Keratinocyte (primary cell): ENCODE measurements around the gene HIRA. TPM values are rescaled to one million over a fixed set of nuclear protein-coding genes. Genes with fewer than 3 reads are reported as not detected.

ENCODE experiments used
- DNase-seq: peaks from one replicate; pipeline ENCODE4 v3.0.0-alpha.2; 2011; ENCODE audit warnings: low read depth, missing footprints, low spot score
- FAIRE-seq: peaks from 2 replicates; lab custom pipeline; 2011; peaks lifted over from hg19 to GRCh38; lab: Jason Lieb, UNC
- H2AFZ ChIP-seq: 2 replicates; pipeline ENCODE4 v1.6.0; 2012; ENCODE audit warnings: low read length, control low read depth, inconsistent platforms; ENCODE audit not compliant: control insufficient read depth
- H3K27ac ChIP-seq: 2 replicates; pipeline ENCODE4 v1.5.1; 2011; ENCODE audit warnings: low read length; ENCODE audit not compliant: control insufficient read depth, insufficient read depth
- H3K27me3 ChIP-seq: 3 replicates; pipeline ENCODE4 v1.6.0; 2011; ENCODE audit warnings: low read length; ENCODE audit not compliant: control insufficient read depth, insufficient read depth; ENCODE audit errors: extremely low read depth
- H3K36me3 ChIP-seq, 2 experiments: 2 replicates in 1 of 2; 3 replicates in 1 of 2; pipeline ENCODE4 v1.5.1; 2011; ENCODE audit warnings: low read length in 2 of 2, mild to moderate bottlenecking in 1 of 2; ENCODE audit not compliant: control insufficient read depth in 2 of 2, insufficient read depth in 2 of 2; ENCODE audit errors: extremely low read depth in 1 of 2
- H3K4me1 ChIP-seq: 3 replicates; pipeline ENCODE4 v1.5.1; 2011; ENCODE audit warnings: low read length; ENCODE audit not compliant: control insufficient read depth, insufficient read depth; ENCODE audit errors: extremely low read depth
- H3K4me2 ChIP-seq: 3 replicates; pipeline ENCODE4 v1.6.0; 2011; ENCODE audit warnings: low read depth, low read length; ENCODE audit not compliant: control insufficient read depth, insufficient read depth; ENCODE audit errors: extremely low read depth
- H3K4me3 ChIP-seq, 3 experiments: fragments of 200-600 bp in 1 of 3; sonication (generic) in 1 of 3; 2 replicates in 2 of 3; 3 replicates in 1 of 3; pipeline ENCODE4 v1.5.1; 2011 to 2016; ENCODE audit warnings: low read length in 3 of 3, mild to moderate bottlenecking in 3 of 3, control low read depth in 2 of 3, inconsistent platforms in 1 of 3, low read depth in 1 of 3, mixed read lengths in 1 of 3, mixed run types in 1 of 3, moderate library complexity in 1 of 3; ENCODE audit not compliant: control insufficient read depth in 2 of 3, insufficient read depth in 2 of 3; ENCODE audit errors: extremely low read depth in 1 of 3
- H3K79me2 ChIP-seq: 2 replicates; pipeline ENCODE4 v1.6.0; 2012; ENCODE audit warnings: low read length; ENCODE audit not compliant: control insufficient read depth, insufficient read depth
- H3K9ac ChIP-seq: 3 replicates; pipeline ENCODE4 v1.6.0; 2011; ENCODE audit warnings: low read length; ENCODE audit not compliant: control insufficient read depth, insufficient read depth; ENCODE audit errors: extremely low read depth
- H3K9me1 ChIP-seq: 3 replicates; pipeline ENCODE4 v1.6.0; 2011; ENCODE audit warnings: low read length; ENCODE audit not compliant: control insufficient read depth, insufficient read depth; ENCODE audit errors: extremely low read depth
- H3K9me3 ChIP-seq: 2 replicates; pipeline ENCODE4 v1.5.1; 2012; ENCODE audit warnings: low read depth, low read length; ENCODE audit not compliant: control insufficient read depth
- H4K20me1 ChIP-seq: 3 replicates; pipeline ENCODE4 v1.6.0; 2011; ENCODE audit warnings: low read length; ENCODE audit not compliant: control insufficient read depth, insufficient read depth; ENCODE audit errors: extremely low read depth
- EZH2 ChIP-seq: IDR thresholded peaks from one replicate; pipeline ENCODE4 v1.6.1; 2012; ENCODE audit warnings: inconsistent platforms, mild to moderate bottlenecking, low read length, moderate library complexity
- dilution Hi-C: fragments of 300-500 bp; cut with MboI; formaldehyde crosslinking; loops from one replicate; pipeline ENCODE4 v1.7.0; 2020; ENCODE audit warnings: low sequenced_read_pairs; ENCODE audit not compliant: extremely low pct_ligation_motif_present
- polyA plus RNA-seq, 5 experiments: library from polyadenylated mRNA; depleted of rRNA in 3 of 5; stranded (reverse) in 3 of 5; stranded (forward) in 1 of 5; unstranded in 1 of 5; fragments of >200 nt; gene quantifications; 1 replicate in 1 of 5; 2 replicates in 3 of 5; 3 replicates in 1 of 5; pipeline versions ENCODE4 v1.2.1 to v1.2.3, GENCODE V29; 2011 to 2012; ENCODE audit warnings: missing spikeins in 2 of 5, low read depth in 1 of 5, low replicate concordance in 1 of 5
- TF ChIP-seq, protein P1 (sequence below), 3 experiments: IDR thresholded peaks in 1 of 3; conservative IDR thresholded peaks in 1 of 3; optimal IDR thresholded peaks in 1 of 3; 2 replicates in 2 of 3; 3 replicates in 1 of 3; pipeline versions ENCODE3 to v1.5.1; 2011; ENCODE audit warnings: low read length in 3 of 3, mild to moderate bottlenecking in 3 of 3, moderate library complexity in 2 of 3, control low read depth in 1 of 3, inconsistent platforms in 1 of 3; ENCODE audit not compliant: insufficient read depth in 2 of 3; ENCODE audit errors: extremely low read depth in 1 of 3

The HIRA gene
- polyA plus RNA-seq, 1 donor (not counting 4 experiments of a cell fraction or from before 2014, with no cell fraction given), result 16.7 TPM

DNA sequence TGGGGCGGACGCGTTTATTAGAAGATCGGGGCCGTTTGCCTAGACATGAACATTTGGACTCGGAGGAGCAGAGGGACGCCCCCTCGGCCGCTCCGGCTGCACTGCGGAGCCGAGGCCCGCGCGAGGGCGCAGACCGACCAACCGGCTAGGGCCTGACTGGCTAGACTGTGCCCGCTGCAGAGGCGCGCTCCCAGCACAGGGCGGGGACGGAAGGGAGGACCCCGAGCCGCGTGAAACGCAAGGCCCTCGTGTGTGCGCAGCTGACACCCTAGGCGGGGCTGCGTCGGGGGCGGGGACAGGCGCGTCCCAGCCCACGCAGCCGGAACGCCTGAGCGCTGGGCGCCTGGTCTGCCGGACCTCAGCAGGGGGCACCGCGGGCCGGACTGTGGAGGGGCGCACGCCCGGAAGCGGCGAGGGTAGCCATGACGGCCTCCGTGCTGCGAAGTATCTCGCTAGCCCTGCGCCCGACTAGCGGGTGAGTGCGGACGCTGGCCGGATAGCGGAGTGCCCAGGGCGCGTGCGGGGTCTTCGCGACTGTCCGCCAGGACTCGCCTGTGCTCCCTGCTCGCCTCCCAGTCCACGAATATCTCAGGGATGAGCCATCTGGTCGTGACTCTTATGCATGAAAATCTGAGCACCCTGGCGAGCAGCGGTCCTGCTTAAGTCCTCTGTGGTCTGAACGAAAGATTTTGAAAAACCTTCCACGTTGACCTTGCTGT lies 759 bp upstream of the HIRA start, which contains the start of gene MRPL40:
Gene MRPL40, plus strand, starts transcription at position 413 of the 719 bp plus-strand sequence. Its CDS starts 10 bp downstream, at position 423.
- FAIRE-seq, result no peak

DNA sequence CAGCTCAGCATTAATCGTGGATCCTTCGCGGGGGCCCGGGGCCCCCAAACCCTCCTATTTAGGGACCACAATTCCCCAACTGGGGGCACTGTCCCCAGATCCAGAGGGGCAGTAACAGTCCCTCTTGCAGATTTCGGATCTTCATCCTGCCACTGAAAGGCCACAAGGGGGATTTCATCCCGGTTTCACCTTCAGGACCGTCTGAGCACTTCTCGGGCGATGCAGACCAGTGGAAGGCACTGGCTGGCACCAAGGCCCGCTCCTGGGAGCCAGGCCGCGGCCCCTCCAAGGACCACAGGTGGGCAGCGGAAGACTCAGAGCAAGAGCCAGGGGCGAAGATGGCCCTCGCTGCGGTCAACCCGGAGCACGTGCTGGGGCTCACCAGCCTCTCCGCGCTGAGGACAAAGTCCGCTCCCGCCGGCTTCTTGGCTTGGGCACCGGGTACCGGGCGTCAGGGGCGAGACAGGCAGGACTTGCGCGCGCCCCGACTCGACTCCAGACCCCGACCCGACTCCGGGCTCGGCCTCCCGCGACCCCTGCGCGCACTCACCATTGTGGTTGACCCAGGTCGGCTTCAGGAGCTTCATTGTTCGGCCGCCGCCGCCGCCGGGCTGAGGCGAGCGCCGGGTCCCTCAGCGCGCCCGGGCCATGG lies 517 bp downstream of the HIRA start:
- dilution Hi-C loops, result no loop called here
- TF ChIP-seq, protein P1, sequence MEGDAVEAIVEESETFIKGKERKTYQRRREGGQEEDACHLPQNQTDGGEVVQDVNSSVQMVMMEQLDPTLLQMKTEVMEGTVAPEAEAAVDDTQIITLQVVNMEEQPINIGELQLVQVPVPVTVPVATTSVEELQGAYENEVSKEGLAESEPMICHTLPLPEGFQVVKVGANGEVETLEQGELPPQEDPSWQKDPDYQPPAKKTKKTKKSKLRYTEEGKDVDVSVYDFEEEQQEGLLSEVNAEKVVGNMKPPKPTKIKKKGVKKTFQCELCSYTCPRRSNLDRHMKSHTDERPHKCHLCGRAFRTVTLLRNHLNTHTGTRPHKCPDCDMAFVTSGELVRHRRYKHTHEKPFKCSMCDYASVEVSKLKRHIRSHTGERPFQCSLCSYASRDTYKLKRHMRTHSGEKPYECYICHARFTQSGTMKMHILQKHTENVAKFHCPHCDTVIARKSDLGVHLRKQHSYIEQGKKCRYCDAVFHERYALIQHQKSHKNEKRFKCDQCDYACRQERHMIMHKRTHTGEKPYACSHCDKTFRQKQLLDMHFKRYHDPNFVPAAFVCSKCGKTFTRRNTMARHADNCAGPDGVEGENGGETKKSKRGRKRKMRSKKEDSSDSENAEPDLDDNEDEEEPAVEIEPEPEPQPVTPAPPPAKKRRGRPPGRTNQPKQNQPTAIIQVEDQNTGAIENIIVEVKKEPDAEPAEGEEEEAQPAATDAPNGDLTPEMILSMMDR (optimal IDR thresholded peaks at IDR 0.05 in 1 of 3, IDR thresholded peaks at IDR 0.05 in 1 of 3, conservative IDR thresholded peaks at IDR 0.05 in 1 of 3; ENCODE audit: extremely low read depth in 1 of 3, insufficient read depth in 2 of 3, low read length in 3 of 3), result peak in 1 of 3 experiments; percentile 13
- TF ChIP-seq EZH2, result no peak
- peak overlapping the region; percentile 92 to 96 (median 95) for H3K4me3 ChIP-seq
- peaks cover 2% of the 10 kb centered on the region for H3K9me1 ChIP-seq
- H3K9ac ChIP-seq, result peak overlapping the region; percentile 88
- DNase-seq (no peak), FAIRE-seq (no peak)
- peaks cover 25% of the 10 kb centered on the region for H3K4me1 ChIP-seq
- H2AFZ ChIP-seq, result no peak overlapping the region
- H3K27ac ChIP-seq, result peak overlapping the region; percentile 69
- H3K9me3 ChIP-seq, result no peaks in the 10 kb centered on the region
- H3K79me2 ChIP-seq, result peaks cover 51% of the 10 kb centered on the region
- H4K20me1 ChIP-seq, result peaks cover 20% of the 10 kb centered on the region
- H3K36me3 ChIP-seq, result peaks cover 4 to 26% of the 10 kb centered on the region in 2 experiments
- H3K4me2 ChIP-seq, result peak overlapping the region; percentile 96
- no peaks in the 10 kb centered on the region for H3K27me3 ChIP-seq

More for the DNA sequence above, 759 bp upstream of the HIRA start, which contains the start of gene MRPL40:
- TF ChIP-seq, protein P1 (optimal IDR thresholded peaks at IDR 0.05 in 1 of 3, IDR thresholded peaks at IDR 0.05 in 1 of 3, conservative IDR thresholded peaks at IDR 0.05 in 1 of 3; ENCODE audit: extremely low read depth in 1 of 3, insufficient read depth in 2 of 3, low read length in 3 of 3), result no peak
- TF ChIP-seq EZH2, result no peak
- Histone ChIP-seq H4K20me1 (peaks cover 12% of the 10 kb centered on the region), H3K27ac (peak within 1 kb of the TSS; percentile 94), H3K79me2 (peaks cover 38% of the 10 kb centered on the region), H3K27me3 (no peaks in the 10 kb centered on the region), H3K9ac (peak within 1 kb of the TSS; percentile 96), H3K4me1 (peaks cover 25% of the 10 kb centered on the region), H2AFZ (peak within 1 kb of the TSS; percentile 96), H3K4me2 (peak within 1 kb of the TSS; percentile 66), H3K36me3 (peaks cover 7 to 23% of the 10 kb centered on the region in 2 experiments), H3K4me3 (peak within 1 kb of the TSS; percentile 79 to 97 (median 92)), H3K9me3 (no peaks in the 10 kb centered on the region), H3K9me1 (peaks cover 2% of the 10 kb centered on the region)
- dilution Hi-C loops, result no loop called here
- peak; percentile 68 for DNase-seq
